Measurements from ENCODE around the gene RNF208. TPM values are rescaled to one million over a fixed set of nuclear protein-coding genes. Genes with fewer than 3 reads are reported as not detected.

The RNF208 gene
- total RNA-seq, 1 donor, result not detected

GRCh38 chr9:137234055-137234697 lies 12.1 kb upstream of the RNF208 start:
- DNase-seq (ENCODE audit: insufficient read length, low spot score, missing footprints), result no peak

GRCh38 chr9:137233143-137233980 lies 11.3 kb upstream of the RNF208 start:
- H3K27ac ChIP-seq (ENCODE audit: low read depth, low read length), result no peak overlapping the region
- TF ChIP-seq CTCF (IDR thresholded peaks at IDR 0.05; ENCODE audit: extremely low read depth, low read depth, low read length), result no peak
- no peak overlapping the region for H3K4me3 ChIP-seq (ENCODE audit: insufficient read depth, low read length)
- no peak for DNase-seq (ENCODE audit: insufficient read length, low spot score, missing footprints)
- H3K36me3 ChIP-seq (ENCODE audit: insufficient read depth, low read length), result no peaks in the 10 kb centered on the region
- no peak overlapping the region for H2AFZ ChIP-seq (ENCODE audit: low read length)
- H3K79me2 ChIP-seq (ENCODE audit: insufficient read depth, low read length), result peaks cover 12% of the 10 kb centered on the region
- peaks cover 10% of the 10 kb centered on the region for H4K20me1 ChIP-seq (ENCODE audit: insufficient read depth, low read length)
- no peaks in the 10 kb centered on the region for H3K9me3 ChIP-seq (ENCODE audit: low read depth, low read length)
- no peak overlapping the region for H3K4me2 ChIP-seq (ENCODE audit: insufficient read depth, low read length)
- H3K27me3 ChIP-seq (ENCODE audit: insufficient read depth, low read length), result no peaks in the 10 kb centered on the region
- H3K4me1 ChIP-seq (ENCODE audit: insufficient read depth, low read length), result peaks cover 3% of the 10 kb centered on the region

More at GRCh38 chr9:137234055-137234697, 12.1 kb upstream of the RNF208 start:
- no peaks in the 10 kb centered on the region for H3K36me3 ChIP-seq (ENCODE audit: insufficient read depth, low read length)
- H3K4me2 ChIP-seq (ENCODE audit: insufficient read depth, low read length), result no peak overlapping the region
- peaks cover 3% of the 10 kb centered on the region for H3K4me1 ChIP-seq (ENCODE audit: insufficient read depth, low read length)
- H3K9me3 ChIP-seq (ENCODE audit: low read depth, low read length), result no peaks in the 10 kb centered on the region
- TF ChIP-seq CTCF (IDR thresholded peaks at IDR 0.05; ENCODE audit: extremely low read depth, low read depth, low read length), result no peak
- no peaks in the 10 kb centered on the region for H3K27me3 ChIP-seq (ENCODE audit: insufficient read depth, low read length)
- no peak overlapping the region for H3K27ac ChIP-seq (ENCODE audit: low read depth, low read length)
- H3K4me3 ChIP-seq (ENCODE audit: insufficient read depth, low read length), result no peak overlapping the region
- H2AFZ ChIP-seq (ENCODE audit: low read length), result no peak overlapping the region
- peaks cover 10% of the 10 kb centered on the region for H4K20me1 ChIP-seq (ENCODE audit: insufficient read depth, low read length)
- H3K79me2 ChIP-seq (ENCODE audit: insufficient read depth, low read length), result peaks cover 20% of the 10 kb centered on the region

GRCh38 chr9:137232510-137232909 lies 10.5 kb upstream of the RNF208 start:
- DNase-seq (ENCODE audit: insufficient read length, low spot score, missing footprints), result no peak
- Histone ChIP-seq H2AFZ (ENCODE audit: low read length) (no peak overlapping the region), H3K36me3 (ENCODE audit: insufficient read depth, low read length) (no peaks in the 10 kb centered on the region)

More at GRCh38 chr9:137232510-137232909, 10.5 kb upstream of the RNF208 start:
- H3K9me3 ChIP-seq (ENCODE audit: low read depth, low read length), result no peaks in the 10 kb centered on the region
- H3K4me2 ChIP-seq (ENCODE audit: insufficient read depth, low read length), result no peak overlapping the region
- peaks cover 10% of the 10 kb centered on the region for H4K20me1 ChIP-seq (ENCODE audit: insufficient read depth, low read length)
- H3K4me1 ChIP-seq (ENCODE audit: insufficient read depth, low read length), result peaks cover 3% of the 10 kb centered on the region
- no peaks in the 10 kb centered on the region for H3K27me3 ChIP-seq (ENCODE audit: insufficient read depth, low read length)
- TF ChIP-seq CTCF (IDR thresholded peaks at IDR 0.05; ENCODE audit: extremely low read depth, low read depth, low read length), result no peak
- no peak overlapping the region for H3K4me3 ChIP-seq (ENCODE audit: insufficient read depth, low read length)
- no peak overlapping the region for H3K27ac ChIP-seq (ENCODE audit: low read depth, low read length)
- H3K79me2 ChIP-seq (ENCODE audit: insufficient read depth, low read length), result peaks cover 4% of the 10 kb centered on the region
